WI38 (cell line): ENCODE measurements around the gene CABCOCO1.
"Not testable (repeated sequence)": the region's sequence is repeated elsewhere in the genome, so short reads cannot be mapped to it uniquely, and the experiment has no call there.

Source experiments
- H3K4me3 ChIP-seq: 2 replicates; pipeline ENCODE4 v1.5.1; 2011; ENCODE audit warnings: low read depth, mild to moderate bottlenecking, control low read depth, low read length
- CTCF ChIP-seq: IDR thresholded peaks from 2 replicates; pipeline ENCODE4 v1.5.1; 2012; ENCODE audit warnings: low read depth, mild to moderate bottlenecking, control low read depth, low read length

Gene CABCOCO1

DNA sequence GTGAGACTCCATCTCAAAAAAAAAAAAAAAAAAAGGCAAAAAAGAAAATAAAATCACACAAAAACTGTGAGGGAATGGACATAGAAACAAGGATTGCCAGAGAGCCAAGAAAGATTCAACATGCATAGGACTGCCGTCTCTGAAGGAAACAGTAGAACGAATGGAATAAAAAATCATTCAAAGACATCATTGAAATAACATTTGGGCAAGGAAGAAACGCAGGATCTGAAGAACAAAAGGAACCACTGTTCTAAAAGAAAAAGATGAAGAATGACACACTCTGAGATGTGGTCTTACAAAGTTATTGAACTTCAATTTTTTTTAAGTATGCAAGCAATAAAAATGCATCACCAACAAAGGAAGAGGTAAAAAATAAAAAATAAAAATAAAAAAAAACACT, 57.2 kb downstream of the CABCOCO1 start:
- no peak overlapping the region for H3K4me3 ChIP-seq
- TF ChIP-seq CTCF: no peak

- no peak overlapping the region for H3K4me3 ChIP-seq
- no peak for TF ChIP-seq CTCF
Measured at GRCh38 chr10:61721431-61721830, 58.7 kb downstream of the CABCOCO1 start.

GRCh38 chr10:61725221-61725620, 62.5 kb downstream of the CABCOCO1 start:
- not testable (repeated sequence) for H3K4me3 ChIP-seq

DNA sequence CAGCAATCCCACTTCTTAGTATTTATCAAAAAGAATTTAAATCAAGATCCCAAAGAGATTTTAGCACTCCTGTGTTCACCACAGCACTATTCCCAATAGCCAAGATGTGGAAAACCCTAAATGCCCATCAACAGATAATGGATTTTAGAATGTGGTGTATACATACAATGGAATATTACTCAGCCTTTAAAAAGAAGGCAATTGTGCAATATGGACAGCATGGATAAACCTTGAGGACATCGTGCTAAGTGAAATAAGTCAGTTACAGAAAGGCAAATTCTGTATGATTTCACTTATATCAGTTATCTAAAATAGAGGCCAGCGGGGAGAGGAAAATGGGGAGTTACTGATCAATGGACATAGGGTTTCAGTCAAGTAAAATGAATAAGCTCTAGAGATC, 66.9 kb downstream of the CABCOCO1 start:
- TF ChIP-seq CTCF: no peak

GRCh38 chr10:61730671-61731070, 67.9 kb downstream of the CABCOCO1 start:
- H3K4me3 ChIP-seq: no peak overlapping the region
- no peak for TF ChIP-seq CTCF

More for the DNA sequence above, 66.9 kb downstream of the CABCOCO1 start:
- H3K4me3 ChIP-seq: no peak overlapping the region

DNA sequence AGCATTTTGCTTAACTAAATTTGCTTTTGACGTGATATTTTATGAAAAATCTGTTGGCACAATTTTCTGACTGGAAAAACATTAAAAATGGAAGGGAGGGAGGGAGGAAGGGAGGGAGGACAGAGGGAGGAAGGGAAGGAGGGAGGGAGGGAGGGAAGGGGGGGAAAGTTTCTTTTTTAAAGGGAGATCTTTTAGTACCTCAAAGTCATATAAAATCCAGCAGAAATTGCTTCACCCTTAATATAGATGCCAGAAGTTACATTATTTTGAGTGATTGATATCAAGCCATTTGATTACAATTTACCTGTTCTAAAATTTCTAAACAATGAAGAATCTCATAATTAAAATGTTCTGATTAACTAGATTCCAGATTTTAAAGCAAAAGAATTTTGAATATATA, 68.9 kb downstream of the CABCOCO1 start:
- H3K4me3 ChIP-seq: no peak overlapping the region
- TF ChIP-seq CTCF: no peak

DNA sequence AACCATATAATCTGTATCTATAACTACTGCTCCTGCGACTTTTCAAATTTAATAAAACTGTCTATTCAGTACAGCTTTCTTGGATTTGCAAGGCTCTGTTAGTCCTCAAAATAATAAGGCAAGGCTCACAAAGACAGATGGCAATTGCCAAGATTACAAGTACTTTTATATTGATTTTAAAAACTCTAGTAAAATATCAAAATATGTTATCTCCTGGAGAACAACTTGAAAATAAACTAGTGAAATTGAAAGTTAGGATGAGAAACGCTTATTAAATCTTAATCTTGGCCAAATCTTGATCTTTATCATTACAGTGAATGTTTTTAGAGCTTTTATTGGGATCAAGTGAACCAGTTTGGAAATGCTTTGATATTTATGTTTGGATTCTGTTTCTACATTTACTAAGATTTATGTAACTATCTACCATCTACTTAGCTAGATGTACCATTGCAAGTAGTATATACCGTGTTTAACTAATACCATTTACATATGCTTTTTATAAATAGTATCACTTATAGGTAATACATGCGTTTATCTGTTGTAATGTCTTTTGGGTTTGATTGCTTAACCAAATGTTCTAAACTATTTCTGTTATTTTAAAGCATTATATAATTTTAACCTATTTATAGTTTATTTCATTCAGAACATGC, 70.0 kb downstream of the CABCOCO1 start:
- no peak overlapping the region for H3K4me3 ChIP-seq
- no peak for TF ChIP-seq CTCF

GRCh38 chr10:61733358-61733940, 70.7 kb downstream of the CABCOCO1 start:
- no peak overlapping the region for H3K4me3 ChIP-seq
- TF ChIP-seq CTCF: peak; percentile 12; the same call in 1 of the 2 replicates
